Hematopoietic multipotent progenitor cell treated with erythropoietin and hydrocortisone succinate and interleukin-3 and kit ligand, for 8 days (in vitro differentiated cells): Measurements from ENCODE around the gene UBE2V1.
"Not testable (repeated sequence)": the region's sequence is repeated elsewhere in the genome, so short reads cannot be mapped to it uniquely, and the experiment has no call there.

Experiments
- DNase-seq: peaks from one replicate; pipeline ENCODE4 v3.0.0-alpha.2; 2015

UBE2V1 gene

GRCh38 chr20:50093240-50093639, 19.7 kb downstream of the UBE2V1 start:
- no peak for DNase-seq

DNA sequence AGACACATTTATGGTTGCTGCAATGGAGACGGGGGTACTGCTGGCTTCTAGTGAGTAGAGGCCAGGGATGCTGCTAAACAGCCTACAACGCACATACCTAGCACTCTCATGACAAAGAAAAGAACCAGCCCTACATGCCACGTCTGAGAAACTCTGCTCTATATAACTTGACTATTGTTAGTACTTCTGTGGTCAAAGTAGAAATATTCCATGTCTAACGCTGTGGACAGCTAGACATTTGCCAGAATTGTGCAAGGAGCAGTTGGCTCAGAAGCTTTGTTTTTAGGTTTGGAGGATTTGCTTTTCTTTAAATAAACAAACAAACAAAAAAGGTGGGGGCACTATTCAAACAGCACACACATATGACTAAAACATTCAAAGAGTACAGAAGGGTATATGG, 20.5 kb downstream of the UBE2V1 start:
- DNase-seq, result no peak

- DNase-seq, result no peak
Measured at GRCh38 chr20:50089787-50090177, 23.2 kb downstream of the UBE2V1 start.

DNA sequence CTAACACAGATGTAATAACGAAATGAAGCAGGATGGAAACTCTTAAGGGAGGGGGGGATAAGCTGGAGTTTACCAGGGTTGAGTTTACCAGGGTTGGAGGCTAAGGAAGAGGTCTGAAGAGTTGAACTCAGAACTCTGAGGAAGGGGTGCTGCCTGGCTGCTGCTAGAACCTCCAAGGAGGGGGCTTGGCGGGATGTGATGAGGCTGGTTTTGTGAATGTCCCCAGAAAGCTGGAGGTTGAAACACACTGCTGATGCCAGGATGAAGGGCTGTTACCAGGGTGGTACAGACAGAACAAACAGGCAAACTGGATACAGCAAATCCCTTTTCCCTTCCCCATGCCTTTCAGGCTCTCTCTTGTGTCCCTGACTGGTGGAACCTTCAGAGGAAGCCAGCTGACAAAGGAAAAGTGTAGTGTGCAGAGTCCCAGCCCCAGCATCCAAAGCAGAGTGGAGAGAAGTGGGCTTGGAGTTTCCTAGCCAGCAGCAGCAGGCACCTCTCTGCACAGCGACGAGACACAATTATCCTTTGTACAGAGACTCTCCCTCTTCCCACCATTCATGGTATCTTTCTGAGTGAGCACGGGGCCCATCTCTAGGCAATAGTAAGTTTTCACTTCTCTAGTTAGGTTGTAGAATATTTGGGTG, 23.7 kb downstream of the UBE2V1 start:
- DNase-seq, result no peak

DNA sequence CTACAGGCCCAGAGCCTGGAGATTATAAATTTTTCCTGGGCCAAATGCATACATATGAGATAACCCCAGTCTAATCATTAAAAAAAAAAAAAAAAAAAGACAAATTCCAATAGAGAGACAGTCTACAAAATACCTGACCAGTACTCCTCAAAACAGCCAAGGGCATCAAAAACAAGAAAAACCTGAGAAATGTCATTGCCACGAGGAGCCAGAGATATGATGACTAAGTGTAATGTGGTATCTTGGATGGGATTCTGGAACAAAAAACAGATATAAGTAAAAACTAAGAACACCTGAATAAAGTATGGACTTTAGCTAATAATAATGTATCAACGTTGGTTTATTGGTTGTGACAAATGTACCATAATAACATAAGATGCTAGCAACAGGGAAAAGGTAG, 24.9 kb downstream of the UBE2V1 start:
- DNase-seq, result no peak

GRCh38 chr20:50085481-50086365, 27.2 kb downstream of the UBE2V1 start:
- DNase-seq, result peak; percentile 60

DNA sequence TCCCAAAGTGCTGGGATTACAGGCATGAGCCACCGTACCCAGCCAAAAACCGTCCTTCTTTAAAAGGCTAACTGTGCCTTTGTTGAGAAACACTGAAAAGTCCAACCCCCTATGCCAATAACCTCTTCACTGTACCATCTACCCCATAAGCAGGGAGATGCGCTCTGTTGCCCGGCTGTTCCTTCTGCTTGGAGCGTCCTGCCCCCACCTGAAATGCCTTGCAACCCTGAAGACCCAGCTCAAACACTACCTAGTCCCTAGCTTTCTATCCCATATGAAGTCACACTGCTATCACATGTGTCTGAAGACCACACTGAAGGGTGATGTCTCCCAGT, 27.8 kb downstream of the UBE2V1 start:
- DNase-seq, result no peak

GRCh38 chr20:50083034-50083433, 29.9 kb downstream of the UBE2V1 start:
- DNase-seq, result no peak

- DNase-seq, result not testable (repeated sequence)
Measured at GRCh38 chr20:50082056-50082455, 30.9 kb downstream of the UBE2V1 start.

DNA sequence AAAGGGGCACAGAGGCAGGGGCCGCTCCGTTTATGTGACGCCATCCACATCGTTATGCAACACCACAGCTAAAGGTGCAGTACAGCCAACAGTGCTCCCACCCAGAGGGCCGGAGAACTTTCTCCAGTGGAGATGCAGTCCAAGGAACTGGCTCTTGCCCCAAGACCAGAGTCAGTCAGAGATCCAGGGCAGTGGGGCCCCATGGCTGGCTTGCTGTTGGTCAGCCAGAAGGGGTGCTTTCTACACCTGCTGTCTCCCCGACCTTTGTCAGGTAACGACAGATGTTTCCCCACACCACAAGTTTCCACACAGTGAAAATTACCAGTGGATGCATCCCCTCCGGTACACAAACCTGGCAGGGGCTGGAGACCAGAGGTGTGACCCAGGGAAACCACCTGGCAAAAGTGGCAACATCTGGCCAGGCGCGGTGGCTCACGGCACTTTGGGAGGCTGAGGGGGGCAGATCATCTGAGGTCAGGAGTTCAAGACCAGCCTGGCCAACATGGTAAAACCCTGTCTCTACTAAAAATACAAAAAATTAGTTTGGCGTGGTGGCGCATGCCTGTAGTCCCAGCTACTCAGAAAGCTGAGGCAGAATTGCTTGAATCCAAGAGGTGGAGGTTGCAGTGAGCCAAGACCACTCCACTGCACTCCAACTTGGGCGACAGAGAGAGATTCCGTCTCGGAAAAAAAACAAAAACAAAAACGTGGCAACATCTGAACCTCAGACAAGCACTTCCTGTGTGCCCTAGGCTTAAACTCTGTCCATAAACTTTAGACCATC, 34.9 kb downstream of the UBE2V1 start:
- no peak for DNase-seq

- DNase-seq, result no peak
Measured at GRCh38 chr20:50073500-50073899, 39.5 kb downstream of the UBE2V1 start.

DNA sequence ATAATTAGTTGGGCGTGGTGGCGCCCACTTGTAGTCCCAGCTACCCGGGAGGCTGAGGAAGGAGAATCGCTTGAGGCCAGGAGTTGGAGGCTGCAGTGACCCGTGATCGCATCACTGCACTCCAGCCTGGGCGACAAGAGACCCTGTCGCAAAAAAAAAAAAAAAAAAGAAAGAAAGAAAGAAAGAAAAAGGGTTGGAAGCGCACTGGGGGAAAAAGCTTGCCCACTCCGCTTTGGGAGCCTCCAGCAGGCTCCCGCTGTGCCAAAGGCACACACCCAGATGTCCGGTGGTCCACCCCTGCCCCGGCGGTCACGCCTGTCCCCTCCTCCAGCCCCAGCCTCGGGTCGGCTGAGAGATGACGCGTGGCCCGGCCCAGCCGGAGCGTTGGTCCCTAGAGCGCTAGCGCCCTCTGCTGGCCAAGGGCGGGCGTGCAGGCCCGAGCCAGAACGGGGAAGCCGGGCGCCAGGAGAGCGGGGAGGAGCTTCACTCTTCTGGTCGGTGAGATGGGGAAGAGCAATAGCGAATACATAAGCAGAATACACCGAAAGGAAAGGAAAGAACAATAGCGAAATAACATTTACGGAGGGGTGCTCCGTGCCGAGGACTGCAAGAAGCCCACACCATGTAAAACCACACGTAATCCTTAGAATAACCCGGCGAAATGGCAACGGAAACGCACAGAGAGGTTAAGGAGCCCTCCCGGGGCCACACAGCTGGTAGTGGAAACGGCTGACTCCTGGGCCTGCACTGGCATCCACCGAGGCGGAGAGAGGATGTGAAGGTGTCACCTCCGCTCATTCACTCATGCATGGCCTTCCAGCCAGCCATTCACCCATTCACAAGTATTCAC, 41.7 kb downstream of the UBE2V1 start:
- peak; percentile 82 for DNase-seq

DNA sequence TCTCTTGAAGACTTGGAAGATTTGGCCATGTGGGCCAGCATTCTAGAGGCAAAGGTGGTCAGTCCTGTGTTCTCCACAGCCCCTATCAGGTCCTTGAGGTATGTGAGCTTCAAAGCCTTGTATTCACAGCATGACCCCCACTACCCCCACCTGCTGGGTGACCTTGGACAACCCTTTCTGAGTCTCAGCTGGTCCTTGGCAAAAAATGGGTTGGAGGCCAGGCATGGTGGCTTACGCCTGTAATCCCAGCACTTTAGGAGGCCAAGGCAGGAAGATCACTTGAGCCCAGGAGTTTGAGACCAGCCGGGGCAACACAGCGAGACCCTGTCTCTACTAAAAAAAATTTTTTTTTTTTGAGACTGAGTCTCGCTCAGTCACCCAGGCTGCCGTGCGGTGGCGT, 42.6 kb downstream of the UBE2V1 start:
- peak; percentile 17 for DNase-seq

- DNase-seq, result no peak
Measured at GRCh38 chr20:50068041-50068651, 44.8 kb downstream of the UBE2V1 start.

GRCh38 chr20:50067461-50067860, 45.5 kb downstream of the UBE2V1 start:
- DNase-seq, result no peak

GRCh38 chr20:50067018-50067417, 45.9 kb downstream of the UBE2V1 start:
- no peak for DNase-seq

- no peak for DNase-seq
Measured at GRCh38 chr20:50066161-50066834, 46.7 kb downstream of the UBE2V1 start.

DNA sequence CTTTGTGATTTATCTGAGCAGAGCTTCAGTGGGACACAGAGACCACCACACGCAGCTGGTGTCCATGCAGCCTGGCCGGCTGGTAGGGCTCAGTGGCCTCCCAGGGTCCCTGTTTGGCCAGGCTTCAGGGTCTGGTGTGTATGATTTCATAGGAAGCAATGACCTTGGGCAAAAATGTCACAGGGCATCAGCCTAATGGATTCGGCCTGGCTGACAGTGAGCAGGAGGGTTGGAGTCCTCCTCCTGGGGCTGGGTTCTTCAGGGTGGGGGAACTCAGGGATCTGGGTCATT, 47.7 kb downstream of the UBE2V1 start:
- no peak for DNase-seq

DNA sequence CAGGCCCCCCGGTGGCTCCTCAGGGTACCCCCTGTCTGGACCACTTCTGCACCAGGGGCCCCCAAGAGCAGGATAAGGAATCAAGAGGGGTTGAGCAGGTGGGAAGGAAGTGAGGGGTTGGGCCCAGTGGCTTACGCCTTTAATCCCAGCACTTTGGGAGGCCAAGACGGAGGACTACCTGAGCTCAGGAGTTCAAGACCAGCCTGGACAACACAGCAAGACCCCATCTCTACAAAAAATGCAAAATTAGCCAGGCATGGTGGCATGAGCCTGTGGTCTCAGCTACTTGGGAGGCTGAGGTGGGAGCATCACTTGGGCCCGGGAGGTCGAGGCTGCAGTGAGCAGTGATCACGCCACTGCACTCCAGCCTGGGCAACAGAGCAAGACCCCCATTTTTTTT, 49.2 kb downstream of the UBE2V1 start:
- DNase-seq, result not testable (repeated sequence)

GRCh38 chr20:50062006-50062838, 50.7 kb downstream of the UBE2V1 start:
- no peak for DNase-seq
